Liver (tissue), 3 donors: ENCODE results near the gene CROCC2.

Experiments used
- CTCF ChIP-seq: fragments of 150-350 bp; IDR thresholded peaks from 2 replicates; pipeline ENCODE4 v1.5.1; 2017; ENCODE audit warnings: improper control_type of control experiment, low read depth, low read length; ENCODE audit not compliant: missing input control
- EGR1 ChIP-seq, 2 donors: IDR thresholded peaks; 2 replicates each; pipeline ENCODE4 v1.6.1; 2016 to 2018; ENCODE audit warnings: antibody characterized with exemption in 2 of 2, low read depth in 2 of 2
- GABPA ChIP-seq, 2 donors: IDR thresholded peaks in 1 of 2; conservative IDR thresholded peaks in 1 of 2; 2 replicates each; pipeline ENCODE4 v1.6.1; 2016; ENCODE audit warnings: antibody characterized with exemption in 2 of 2, mild to moderate bottlenecking in 1 of 2, moderate library complexity in 1 of 2
- HNF4G ChIP-seq: IDR thresholded peaks from 2 replicates; pipeline ENCODE4 v1.6.1; 2016; ENCODE audit warnings: antibody characterized with exemption
- JUND ChIP-seq, 2 donors: IDR thresholded peaks; 2 replicates each; pipeline ENCODE4 v1.6.1; 2016; ENCODE audit warnings: antibody characterized with exemption in 2 of 2
- MAX ChIP-seq: IDR thresholded peaks from 2 replicates; pipeline ENCODE4 v1.6.1; 2016; ENCODE audit warnings: antibody characterized with exemption
- REST ChIP-seq: IDR thresholded peaks from 2 replicates; pipeline ENCODE4 v1.6.1; 2016; ENCODE audit warnings: antibody characterized with exemption, mild to moderate bottlenecking
- RXRA ChIP-seq, 2 donors: IDR thresholded peaks; 2 replicates each; pipeline ENCODE4 v1.6.1; 2017 to 2018; ENCODE audit warnings: antibody characterized with exemption in 2 of 2, mild to moderate bottlenecking in 1 of 2
- TAF1 ChIP-seq: conservative IDR thresholded peaks from 2 replicates; pipeline ENCODE4 v1.6.1; 2016; ENCODE audit warnings: antibody characterized with exemption, mild to moderate bottlenecking
- YY1 ChIP-seq: IDR thresholded peaks from 2 replicates; pipeline ENCODE4 v1.6.1; 2016; ENCODE audit warnings: antibody characterized with exemption, mild to moderate bottlenecking
- donor health status: healthy.
- donor health status: healthy.

GRCh38 chr2:241005569-241005968 is 99.4 kb downstream of the CROCC2 start:
- no peak for TF ChIP-seq CTCF
- TF ChIP-seq RXRA (IDR thresholded peaks at IDR 0.05), result no peak
- TF ChIP-seq JUND (IDR thresholded peaks at IDR 0.05), result no peak
- TF ChIP-seq TAF1, result no peak
- no peak for TF ChIP-seq HNF4G
- no peak for TF ChIP-seq GABPA (IDR thresholded peaks at IDR 0.05 in 1 of 2, conservative IDR thresholded peaks at IDR 0.05 in 1 of 2)
- no peak for TF ChIP-seq YY1
- TF ChIP-seq MAX, result no peak
- TF ChIP-seq REST, result no peak
- TF ChIP-seq EGR1 (IDR thresholded peaks at IDR 0.05; ENCODE audit: low read depth in 2 of 2), result no peak
